ENCODE data around the gene FLNC. TPM values are rescaled to one million over a fixed set of nuclear protein-coding genes. Genes with fewer than 3 reads are reported as not detected.

The FLNC gene
- total RNA-seq, 2 experiments from 2014 or later = 0.02 TPM

DNA sequence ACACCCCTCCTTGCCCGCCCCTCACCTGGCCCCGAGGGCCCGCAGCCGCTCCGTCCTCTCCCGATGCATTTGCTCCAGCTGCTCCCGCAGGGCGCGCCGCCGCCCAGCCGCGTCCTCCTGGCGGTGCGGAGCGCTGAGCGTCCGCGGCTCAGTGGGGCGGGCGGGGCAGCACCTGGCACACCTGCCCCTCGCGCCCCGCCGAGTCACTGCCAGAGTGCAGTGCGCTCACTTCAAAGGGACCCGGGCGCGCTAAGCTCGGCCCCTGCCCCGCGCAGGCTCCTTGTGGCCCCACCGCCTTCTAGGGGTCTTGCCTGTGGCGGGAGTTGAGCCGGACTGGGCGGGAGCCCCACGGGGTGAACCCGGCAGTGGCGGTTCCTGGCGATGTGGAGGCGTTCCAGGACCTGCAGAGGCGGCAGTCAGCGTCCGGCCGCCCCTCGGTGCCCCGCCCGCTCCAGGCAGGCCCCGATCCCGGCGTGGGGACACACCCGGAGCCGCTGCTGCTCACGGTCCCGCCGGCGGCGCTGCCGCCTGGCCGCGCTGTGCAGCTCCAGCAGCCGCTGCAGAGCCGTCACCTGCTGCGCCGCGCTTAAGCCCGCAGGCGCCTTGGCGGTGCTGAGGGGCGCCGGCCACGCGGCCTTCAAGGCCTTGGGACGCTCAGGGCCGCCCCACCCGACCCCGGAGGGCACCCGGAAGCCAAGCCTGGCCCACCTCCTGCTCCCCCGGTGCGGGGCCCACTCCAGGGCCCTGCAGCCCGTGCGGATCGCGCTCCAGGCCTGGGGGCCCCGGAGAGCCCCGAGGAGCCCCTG is 39.1 kb downstream of the FLNC start:
- ChIA-PET CTCF (interaction anchor here (1.8 to 3.5 kb wide), 3 partner anchors 8 to 14 kb away, joined by 5 to 18 read pairs (median 12); no protein-coding TSS in a partner anchor), POLR2A (no interaction called here)

DNA sequence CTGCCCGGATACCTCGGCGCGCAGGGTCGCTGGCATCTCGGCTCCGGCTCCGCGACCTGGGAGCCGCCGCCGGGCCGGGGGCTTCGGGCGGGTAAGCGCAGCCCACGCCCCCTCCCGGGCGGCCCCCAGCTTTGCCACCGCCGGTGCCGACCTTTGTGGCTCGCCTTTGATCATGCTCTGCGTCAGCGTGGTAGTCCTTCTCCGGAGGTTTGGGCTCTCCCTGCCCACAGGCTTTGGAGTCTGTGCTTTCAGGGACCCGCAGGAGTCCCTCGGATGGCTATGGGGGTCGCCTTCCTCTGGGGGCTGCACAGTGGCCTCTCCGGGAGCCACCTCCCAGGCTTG is 39.7 kb downstream of the FLNC start:
- ChIA-PET CTCF (interaction anchor here (1.8 to 3.5 kb wide), 3 partner anchors 9 to 13 kb away, joined by 5 to 18 read pairs (median 12); no protein-coding TSS in a partner anchor), POLR2A (no interaction called here)

DNA sequence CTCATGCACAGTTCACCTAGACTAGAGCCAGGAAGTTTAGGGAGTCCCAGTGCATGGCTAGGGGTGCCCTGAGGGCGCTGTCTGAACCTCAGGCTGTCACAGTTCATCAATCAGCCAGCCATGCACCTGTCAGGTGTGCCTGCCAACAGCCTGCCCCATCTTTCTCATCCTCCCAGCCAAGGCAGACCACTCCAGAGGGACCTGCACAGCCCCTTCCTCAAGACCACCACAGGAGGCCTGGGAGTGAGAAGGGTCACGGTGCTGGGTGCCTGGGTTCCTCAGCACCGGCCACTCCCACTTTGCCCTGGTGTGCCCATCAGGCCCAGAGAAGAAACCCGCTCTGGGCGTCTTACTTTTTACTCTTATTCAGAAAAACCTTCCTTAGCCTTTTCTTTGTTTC is 40.8 kb downstream of the FLNC start:
- ChIA-PET POLR2A (interaction anchor here (0.6 kb wide), 1 partner anchor 83 kb away, joined by 3 read pairs; no protein-coding TSS in a partner anchor), CTCF (interaction anchor here (1.8 to 3.5 kb wide), 2 partner anchors 9 to 10 kb away, joined by 5 to 12 read pairs; no protein-coding TSS in a partner anchor)

DNA sequence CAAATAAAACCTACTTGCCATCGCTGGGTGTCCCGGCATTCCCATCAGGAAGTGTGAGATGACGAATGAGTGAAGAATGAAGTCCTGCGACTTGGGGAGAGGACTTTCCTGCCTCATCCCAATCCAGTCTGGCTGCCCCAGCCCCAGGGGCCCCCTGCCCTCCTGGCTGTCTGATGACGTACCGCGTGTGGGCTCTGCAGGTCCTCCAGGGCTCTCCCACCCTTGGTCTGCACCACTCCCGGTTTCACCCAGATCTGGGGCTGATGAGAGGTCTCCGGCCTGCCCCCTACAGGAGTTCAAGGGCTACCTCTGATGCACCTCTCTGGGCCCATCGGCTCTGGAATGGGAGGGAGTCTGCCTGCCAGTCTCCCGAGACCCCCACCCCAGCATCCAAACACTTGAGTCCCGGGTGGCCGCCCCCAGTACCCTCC is 42.2 kb downstream of the FLNC start:
- CTCF ChIA-PET = interaction anchor here (1.4 kb wide), 1 partner anchor 9 kb away, joined by 5 read pairs; the partner anchor contains the start of gene ATP6V1F
- POLR2A ChIA-PET = no interaction called here

- CTCF ChIA-PET = interaction anchor here (1.4 kb wide), 1 partner anchor 10 kb away, joined by 5 read pairs; the partner anchor contains the start of gene ATP6V1F
These were observed 43.0 kb downstream of the FLNC start for GRCh38 chr7:128873234-128873633.

DNA sequence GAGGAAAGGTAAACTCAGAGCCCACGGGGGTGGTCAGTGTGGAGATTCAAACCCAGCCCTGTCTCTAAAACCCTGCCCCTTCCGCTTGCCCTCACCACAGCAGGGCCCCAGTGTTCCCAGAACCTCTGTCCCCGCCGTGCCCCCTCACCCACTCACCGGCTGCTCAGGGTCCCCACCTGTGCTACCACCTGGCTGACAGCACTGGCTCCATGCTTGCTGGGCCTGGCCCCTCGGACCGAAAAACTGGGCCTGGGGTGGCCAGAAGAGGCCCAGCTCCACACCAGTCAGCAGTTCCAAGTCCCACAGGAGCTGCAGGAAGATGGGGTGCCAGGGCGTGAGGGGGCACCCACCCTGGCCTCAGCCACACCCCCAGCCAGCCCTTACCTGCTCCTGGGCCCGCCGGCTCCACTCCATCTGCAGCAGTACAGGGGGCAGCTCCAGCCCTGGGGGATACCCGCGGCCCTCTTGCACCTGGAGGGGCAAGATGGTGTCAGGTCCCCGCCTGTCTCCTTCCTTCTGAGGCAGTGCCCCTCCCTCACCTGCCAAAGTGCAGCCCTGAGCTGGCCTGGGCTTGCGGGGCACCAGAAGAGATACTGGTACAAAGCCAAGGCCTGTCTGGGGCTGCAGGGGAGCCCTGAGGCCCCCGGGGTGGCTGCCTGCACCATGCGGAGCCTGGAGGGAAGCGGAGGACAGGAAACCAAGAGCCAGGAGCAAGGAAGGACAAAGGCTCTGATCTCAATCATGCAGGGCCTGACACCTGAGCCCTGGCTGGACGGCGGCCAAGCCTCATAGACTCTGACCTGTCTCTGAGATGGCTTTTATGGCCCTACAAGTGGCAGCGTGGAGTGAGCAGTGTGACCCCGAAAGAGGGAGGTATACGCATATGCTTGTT is 44.2 kb downstream of the FLNC start:
- POLR2A ChIA-PET = no interaction called here
- CTCF ChIA-PET = interaction anchor here (0.7 to 1.6 kb wide), 2 partner anchors 9 to 14 kb away, joined by 3 to 6 read pairs; no protein-coding TSS in a partner anchor

More at GRCh38 chr7:128873234-128873633, 43.0 kb downstream of the FLNC start:
- POLR2A ChIA-PET = no interaction called here

- ChIA-PET POLR2A (no interaction called here), CTCF (interaction anchor here (1.6 kb wide), 1 partner anchor 8 kb away, joined by 6 read pairs; no protein-coding TSS in a partner anchor)
These were observed 45.3 kb downstream of the FLNC start for GRCh38 chr7:128875523-128875948.

DNA sequence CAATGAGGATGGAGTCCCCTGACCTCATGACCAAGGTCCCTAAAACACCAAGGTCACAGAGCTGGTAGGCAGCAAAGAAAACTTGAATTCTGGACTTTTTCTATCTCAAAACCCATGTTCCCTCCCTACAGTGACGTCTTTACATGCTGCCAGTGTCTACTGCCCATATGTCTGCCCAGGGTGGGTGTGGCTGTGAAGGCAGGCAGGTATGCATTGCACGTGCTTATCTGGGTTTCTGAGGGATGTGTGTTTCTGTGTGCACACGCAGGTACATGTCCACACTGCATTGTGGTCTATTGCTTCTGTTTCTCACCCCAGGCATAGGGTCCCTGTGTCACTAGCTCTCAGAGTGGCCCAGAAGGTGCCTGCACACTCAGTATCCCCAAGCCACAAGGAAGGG is 45.9 kb downstream of the FLNC start:
- ChIA-PET POLR2A (no interaction called here), CTCF (no interaction called here)

DNA sequence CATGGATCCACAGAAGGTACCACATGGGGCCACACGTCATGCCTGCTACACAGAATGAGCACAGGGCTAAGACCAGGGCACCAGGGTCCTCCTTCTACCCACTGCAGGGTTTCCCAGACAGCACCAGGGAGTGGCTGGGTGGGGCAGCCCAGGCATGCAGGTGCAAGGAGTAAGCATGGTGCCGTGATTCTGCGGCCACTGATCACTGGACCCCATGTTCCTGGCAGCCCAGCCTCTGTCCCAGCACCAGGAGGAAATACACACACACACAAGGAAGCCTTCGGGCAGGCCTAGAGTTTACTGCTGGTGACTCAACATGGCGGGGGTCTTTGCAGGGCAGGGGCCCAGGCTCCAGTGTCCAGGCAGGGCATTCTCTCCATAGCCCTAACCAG is 46.4 kb downstream of the FLNC start:
- ChIA-PET CTCF (no interaction called here), POLR2A (no interaction called here)

- ChIA-PET CTCF (no interaction called here), POLR2A (no interaction called here)
These were observed 47.0 kb downstream of the FLNC start for GRCh38 chr7:128876978-128877755.

GRCh38 chr7:128877756-128878120 is 47.5 kb downstream of the FLNC start:
- POLR2A ChIA-PET = no interaction called here
- CTCF ChIA-PET = no interaction called here

DNA sequence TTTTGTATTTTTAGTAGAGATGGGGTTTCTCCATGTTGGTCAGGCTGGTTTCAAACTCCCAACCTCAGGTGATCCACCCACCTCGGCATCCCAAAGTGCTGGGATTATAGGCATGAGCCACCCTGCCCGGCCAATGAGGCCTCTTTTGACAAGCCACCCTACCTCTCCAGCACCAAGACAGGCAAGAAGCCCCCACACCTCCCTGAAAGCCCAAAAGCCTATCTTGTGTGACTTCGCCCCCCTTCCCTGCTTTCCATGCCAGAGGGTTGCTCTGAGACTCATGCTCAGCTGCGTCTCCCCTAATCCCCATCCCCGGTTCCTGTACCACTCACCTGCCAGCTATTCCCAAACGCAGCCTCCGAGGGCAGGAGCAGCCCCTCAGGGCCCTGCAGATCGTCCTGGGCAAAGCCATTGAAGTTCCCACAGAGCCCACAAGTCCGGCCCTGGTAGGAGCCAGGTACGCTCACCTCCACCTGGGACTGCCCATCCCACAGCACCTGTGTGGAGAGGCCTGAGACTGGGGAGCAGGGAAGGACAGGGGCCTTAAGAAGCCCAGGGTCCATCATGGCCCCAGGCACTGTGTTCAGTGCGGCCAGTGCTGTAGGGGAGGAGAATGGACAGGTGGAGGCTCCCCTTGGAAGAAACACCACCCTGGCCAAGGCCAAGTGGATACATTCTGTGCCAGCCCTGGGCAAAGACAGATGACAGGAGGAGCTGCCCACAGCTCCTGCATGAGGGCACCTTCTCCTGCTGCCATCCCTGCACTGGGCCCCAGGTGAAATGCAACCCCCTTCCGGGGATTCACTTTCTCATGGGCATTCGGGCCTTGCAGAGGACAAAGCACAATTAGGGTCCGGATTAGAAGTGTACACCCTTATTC is 48.3 kb downstream of the FLNC start:
- CTCF ChIA-PET = interaction anchor here (3.8 kb wide), 1 partner anchor 9 kb away, joined by 12 read pairs; no protein-coding TSS in a partner anchor
- POLR2A ChIA-PET = no interaction called here

DNA sequence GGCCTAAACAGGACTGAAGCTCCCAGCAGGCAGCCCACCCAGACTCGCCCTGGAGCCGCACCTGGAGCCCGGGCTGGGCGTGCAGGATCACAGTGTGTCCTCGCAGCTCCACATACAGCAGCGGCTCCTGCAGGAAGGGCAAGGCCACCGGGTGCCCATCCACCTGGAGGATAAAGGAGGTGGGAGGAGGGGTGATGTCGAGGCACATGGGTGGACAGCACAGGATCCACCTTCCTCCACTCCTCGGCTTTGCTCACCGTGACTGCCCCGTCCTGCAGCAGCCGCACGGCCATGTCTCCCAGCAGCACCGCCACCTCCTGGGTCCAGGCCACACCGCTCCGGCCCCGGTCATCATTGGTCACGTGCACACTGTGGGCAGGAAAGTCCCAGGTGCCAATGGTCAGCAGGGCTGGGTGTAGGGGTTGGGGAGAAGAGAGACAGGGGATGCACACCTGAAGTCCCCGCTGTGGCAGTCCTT is 49.3 kb downstream of the FLNC start:
- ChIA-PET POLR2A (no interaction called here), CTCF (interaction anchor here (3.8 kb wide), 1 partner anchor 10 kb away, joined by 12 read pairs; no protein-coding TSS in a partner anchor)

- CTCF ChIA-PET = interaction anchor here (1.3 to 3.8 kb wide), 3 partner anchors 11 to 38 kb away, joined by 6 to 12 read pairs (median 7); partner anchors contain the start of gene ATP6V1F
- POLR2A ChIA-PET = no interaction called here
These were observed 49.9 kb downstream of the FLNC start for GRCh38 chr7:128879939-128880746.

DNA sequence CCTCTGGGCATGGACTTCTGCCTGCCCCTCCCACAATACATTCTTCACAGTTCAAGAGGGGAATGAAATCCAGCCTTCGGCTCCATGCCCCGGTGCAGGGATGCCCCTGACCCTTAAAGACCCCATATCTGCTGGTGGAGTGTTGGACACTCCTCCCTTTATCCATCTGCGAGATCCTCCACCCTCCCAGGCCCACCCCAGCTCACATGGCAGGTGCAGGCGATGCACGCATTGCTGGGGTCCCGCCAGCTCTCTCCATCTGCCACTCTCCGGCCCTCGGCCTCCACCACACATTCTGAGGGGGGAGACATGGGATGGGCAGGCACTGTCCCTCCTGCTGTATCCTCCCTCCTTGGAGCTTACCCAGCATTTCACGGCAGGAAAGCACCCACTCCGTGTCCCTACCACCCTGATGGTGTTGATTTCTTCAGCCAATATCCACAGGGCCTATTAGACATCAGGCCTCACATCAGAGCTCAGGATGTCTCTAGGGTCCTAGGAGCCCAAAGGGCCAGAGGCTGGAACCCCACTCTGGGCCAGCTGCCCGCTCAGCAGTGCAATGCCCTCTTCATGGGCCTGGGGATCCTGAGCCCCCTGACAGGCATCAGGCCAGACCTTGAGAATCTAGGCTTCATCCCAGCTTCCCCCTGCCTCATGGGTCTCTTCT is 50.7 kb downstream of the FLNC start:
- CTCF ChIA-PET = interaction anchor here (1.3 to 3.8 kb wide), 3 partner anchors 11 to 39 kb away, joined by 6 to 12 read pairs (median 7); partner anchors contain the start of gene ATP6V1F
- POLR2A ChIA-PET = no interaction called here

GRCh38 chr7:128881458-128882125 is 51.4 kb downstream of the FLNC start:
- POLR2A ChIA-PET = no interaction called here
- CTCF ChIA-PET = interaction anchor here (1.3 to 3.8 kb wide), 3 partner anchors 12 to 40 kb away, joined by 6 to 12 read pairs (median 7); partner anchors contain the start of gene ATP6V1F
